GM12878 (cell line): ENCODE measurements around the gene SOX12. TPM values are rescaled to one million over a fixed set of nuclear protein-coding genes. Genes with fewer than 3 reads are reported as not detected.

Source experiments
- ATAC-seq: fragments of 200-7000 bp; cut with Tn5 transposase; 3 replicates; pipeline ENCODE4 v1.9.1; 2020; ENCODE audit warnings: mild to moderate bottlenecking, moderate library complexity
- BruUV-seq: library from RNA; stranded (reverse); fragments of 400-500 nt; replicated peaks from 2 replicates; lab custom pipeline; 2021; lab: Mats Ljungman, UMichigan
- CTCF ChIA-PET: fragments of 300-600 bp; sonication (Branson Sonifier 250); formaldehyde crosslinking; extraction: SDS; loops from one replicate; lab custom pipeline; 2021; ENCODE audit warnings: inconsistent platforms; lab: Yijun Ruan, JAX
- POLR2A ChIA-PET: fragments of 350-600 bp; formaldehyde crosslinking; extraction: SDS; loops from one replicate; lab custom pipeline; 2021; ENCODE audit warnings: inconsistent platforms; lab: Charles Lee
- RAD21 ChIA-PET: fragments of 300-600 bp; sonication (Branson Sonifier 250); formaldehyde crosslinking; loops from one replicate; lab custom pipeline; 2023; ENCODE audit warnings: antibody characterized with exemption; ENCODE audit not compliant: unreplicated experiment; lab: Charles Lee
- SMC1A ChIA-PET: fragments of 300-600 bp; sonication (Branson Sonifier 250); formaldehyde crosslinking; loops from one replicate; lab custom pipeline; 2023; ENCODE audit not compliant: unreplicated experiment, uncharacterized antibody; lab: Charles Lee
- DNase-seq: peaks from one replicate; pipeline ENCODE4 v3.0.0-alpha.2; 2011; ENCODE audit warnings: low read depth, low spot score
- FAIRE-seq: peaks from 3 replicates; lab custom pipeline; 2011; peaks lifted over from hg19 to GRCh38; lab: Jason Lieb, UNC
- H2AFZ ChIP-seq: 2 replicates; pipeline ENCODE4 v1.6.0; 2011; ENCODE audit warnings: low read depth, low read length, control low read depth; ENCODE audit not compliant: control insufficient read depth
- H3K27ac ChIP-seq: 2 replicates; pipeline ENCODE4 v1.5.1; 2011; ENCODE audit warnings: control low read depth; ENCODE audit not compliant: control insufficient read depth, insufficient read depth
- H3K27me3 ChIP-seq, 2 experiments: replicated peaks in 1 of 2; 2 replicates each; pipeline versions ENCODE4 v1.6.0 to v1.6.1; 2011; ENCODE audit warnings: low read length in 1 of 2; ENCODE audit not compliant: control insufficient read depth in 2 of 2, insufficient read depth in 2 of 2
- H3K36me3 ChIP-seq, 2 experiments: 2 replicates each; pipeline ENCODE4 v1.5.1; 2011; ENCODE audit warnings: low read length in 1 of 2; ENCODE audit not compliant: control insufficient read depth in 2 of 2, insufficient read depth in 2 of 2
- H3K4me1 ChIP-seq: 2 replicates; pipeline ENCODE4 v1.6.1; 2011; ENCODE audit warnings: mild to moderate bottlenecking, low read length, moderate library complexity, mixed read lengths; ENCODE audit not compliant: control insufficient read depth, insufficient read depth
- H3K4me2 ChIP-seq: 2 replicates; pipeline ENCODE4 v1.6.0; 2011; ENCODE audit warnings: control low read depth; ENCODE audit not compliant: control insufficient read depth, insufficient read depth
- H3K4me3 ChIP-seq: fragments of 200-600 bp; sonication (generic); 2 replicates; pipeline ENCODE4 v1.5.1; 2016
- H3K79me2 ChIP-seq: 2 replicates; pipeline ENCODE4 v1.6.0; 2011; ENCODE audit warnings: low read length; ENCODE audit not compliant: control insufficient read depth, insufficient read depth
- H3K9ac ChIP-seq: 2 replicates; pipeline ENCODE4 v1.8.0; 2011; ENCODE audit warnings: low read length, control low read depth, mixed read lengths; ENCODE audit not compliant: control insufficient read depth, insufficient read depth
- H3K9me3 ChIP-seq: replicated peaks from 3 replicates; pipeline ENCODE4 v1.5.1; 2011; ENCODE audit warnings: mild to moderate bottlenecking, low read length; ENCODE audit not compliant: control insufficient read depth, insufficient read depth
- H4K20me1 ChIP-seq: 2 replicates; pipeline ENCODE4 v1.6.0; 2011; ENCODE audit not compliant: control insufficient read depth, insufficient read depth
- CHD4 ChIP-seq: fragments of 200-600 bp; sonication (generic); IDR thresholded peaks from 2 replicates; pipeline ENCODE4 v1.6.1; 2016; ENCODE audit warnings: mild to moderate bottlenecking
- CREB1 ChIP-seq: IDR thresholded peaks from 2 replicates; pipeline ENCODE4 v1.6.1; 2012; ENCODE audit warnings: low read depth, mild to moderate bottlenecking, inconsistent platforms
- ELK1 ChIP-seq: IDR thresholded peaks from 2 replicates; pipeline ENCODE4 v1.6.1; 2012; ENCODE audit warnings: low read depth, low read length, improper control_type of control experiment
- ETV6 ChIP-seq, 2 experiments: fragments of 450-650 bp in 1 of 2; IDR thresholded peaks in 1 of 2; conservative IDR thresholded peaks in 1 of 2; 2 replicates each; pipeline ENCODE4 v1.6.1; 2014; ENCODE audit warnings: antibody characterized with exemption in 1 of 2, borderline replicate concordance in 1 of 2, low read depth in 1 of 2, mild to moderate bottlenecking in 1 of 2, moderate library complexity in 1 of 2
- GATAD2B ChIP-seq: fragments of 450-650 bp; conservative IDR thresholded peaks from 2 replicates; pipeline ENCODE4 v1.6.1; 2017; ENCODE audit warnings: low read depth, mild to moderate bottlenecking, moderate library complexity
- HDAC2 ChIP-seq: fragments of 200-600 bp; sonication (generic); IDR thresholded peaks from 2 replicates; pipeline ENCODE4 v1.6.1; 2017
- IKZF1 ChIP-seq: fragments of 450-650 bp; conservative IDR thresholded peaks from 2 replicates; pipeline ENCODE4 v1.6.1; 2017; ENCODE audit warnings: antibody characterized with exemption, mild to moderate bottlenecking
- MTA2 ChIP-seq: fragments of 450-650 bp; IDR thresholded peaks from 2 replicates; pipeline ENCODE4 v1.6.1; 2016; ENCODE audit warnings: low read depth, mild to moderate bottlenecking, moderate library complexity
- MXI1 ChIP-seq: fragments of 150-350 bp; IDR thresholded peaks from 2 replicates; pipeline ENCODE4 v1.6.1; 2011; ENCODE audit warnings: low read depth, mild to moderate bottlenecking, inconsistent platforms, low read length, improper control_type of control experiment
- NFIC ChIP-seq: IDR thresholded peaks from 2 replicates; pipeline ENCODE4 v1.6.1; 2012; ENCODE audit warnings: low read depth, mild to moderate bottlenecking, inconsistent platforms, low read length, moderate library complexity
- PAX5 ChIP-seq: IDR thresholded peaks from 2 replicates; pipeline ENCODE4 v1.6.1; 2011; ENCODE audit warnings: low read depth, low read length, borderline replicate concordance
- POLR2A ChIP-seq: IDR thresholded peaks from 2 replicates; pipeline ENCODE4 v1.6.1; 2011; ENCODE audit warnings: low read depth, mild to moderate bottlenecking, low read length
- SIN3A ChIP-seq: IDR thresholded peaks from 2 replicates; pipeline ENCODE4 v1.6.1; 2012; ENCODE audit warnings: low read depth, low read length, improper control_type of control experiment
- SPI1 ChIP-seq: IDR thresholded peaks from 2 replicates; pipeline ENCODE4 v1.6.1; 2011; ENCODE audit warnings: low read depth, mild to moderate bottlenecking, low read length, moderate library complexity, borderline replicate concordance; ENCODE audit not compliant: insufficient read depth
- TCF3 ChIP-seq: IDR thresholded peaks from 2 replicates; pipeline ENCODE4 v1.6.1; 2012; ENCODE audit warnings: low read depth, mild to moderate bottlenecking, low read length, borderline replicate concordance; ENCODE audit not compliant: insufficient read depth
- USF2 ChIP-seq: IDR thresholded peaks from 2 replicates; pipeline ENCODE4 v1.6.1; 2011; ENCODE audit warnings: low read depth, low read length, improper control_type of control experiment, borderline replicate concordance
- YY1 ChIP-seq: IDR thresholded peaks from 2 replicates; pipeline ENCODE4 v1.6.1; 2011; ENCODE audit warnings: low read depth, mild to moderate bottlenecking, low read length
- ZNF384 ChIP-seq: IDR thresholded peaks from 2 replicates; pipeline ENCODE4 v1.6.1; 2012; ENCODE audit warnings: low read depth, mild to moderate bottlenecking, low read length, improper control_type of control experiment, borderline replicate concordance
- WGBS: methylation state at CpG from one replicate; pipeline ENCODE4 v1.1.6; 2016; ENCODE audit warnings: low lambda C conversion rate; ENCODE audit not compliant: insufficient replicate concordance, insufficient coverage; ENCODE audit errors: missing lambda C conversion rate; 5-methylcytosine and 5-hydroxymethylcytosine counted together
- in situ Hi-C: fragments of 300-500 bp; cut with MboI; formaldehyde crosslinking; loops from 9 replicates; pipeline ENCODE4 v1.14.3; 2018; ENCODE audit warnings: mixed read lengths
- intact Hi-C: fragments of 100-400 bp; cut with micrococcal nuclease; formaldehyde crosslinking; loops from one replicate; pipeline ENCODE4 v1.14.2; 2022; ENCODE audit not compliant: unreplicated experiment
- polyA plus RNA-seq, 11 experiments: library from polyadenylated mRNA; depleted of rRNA in 4 of 11; unstranded in 6 of 11; stranded (reverse) in 5 of 11; fragments of >200 nt; fragmentation: Nextera tagmentation in 4 of 11; fragmentation: Illumina TruSeq in 1 of 11; extraction: Ambion mirVana in 4 of 11; extraction: Trizol in 1 of 11; gene quantifications; 1 replicate in 1 of 11; 2 replicates in 10 of 11; pipeline versions ENCODE4 v1.2.1 to v1.2.3, GENCODE V29; 2011 to 2016; ENCODE audit warnings: inconsistent platforms in 2 of 11, missing spikeins in 2 of 11, low read depth in 1 of 11
- total RNA-seq, 4 experiments: library from RNA; depleted of rRNA in 3 of 4; stranded (reverse); fragments of >200 nt in 3 of 4; fragmentation: Illumina TruSeq in 1 of 4; extraction: Trizol in 1 of 4; gene quantifications; 2 replicates each; pipeline versions ENCODE4 v1.2.1 to v1.2.3, GENCODE V29; 2013 to 2021

Gene SOX12
- total and polyA plus RNA-seq, 10 of the 15 experiments (the other 5 are each of a cell fraction or from before 2014, with no cell fraction given), result 0.50 to 17.9 (median 1.4) TPM

- Histone ChIP-seq H3K4me1 (peaks cover 15% of the 10 kb centered on the region), H3K4me2 (peak overlapping the region; percentile 73; the same call in 1 of the 2 replicates), H3K9me3 (no peaks in the 10 kb centered on the region), H3K27me3 (no peaks in the 10 kb centered on the region), H3K9ac (peak overlapping the region; percentile 73), H4K20me1 (peaks cover 4% of the 10 kb centered on the region), H3K79me2 (peaks cover 11% of the 10 kb centered on the region), H3K4me3 (peak overlapping the region; percentile 85), H3K27ac (peak overlapping the region; percentile 74), H2AFZ (peak overlapping the region; percentile 51), H3K36me3 (no peaks in the 10 kb centered on the region; a peak in 1 of 4 replicates)
- intact Hi-C loops (no loop called here), in situ Hi-C loops (no loop called here)
- BruUV-seq, result no TSS peak
- ChIA-PET SMC1A (interaction anchor here (3.3 kb wide), 1 partner anchor 27 kb away, joined by 15 read pairs; no protein-coding TSS in a partner anchor), RAD21 (interaction anchor here (1.3 to 1.5 kb wide), 2 partner anchors 24 to 28 kb away, joined by 3 to 4 read pairs; partner anchors contain the start of gene ZCCHC3), POLR2A (interaction anchor here (0.9 to 4.5 kb wide), 4 partner anchors 16 to 29 kb away, joined by 3 to 30 read pairs (median 7); partner anchors contain the start of genes NRSN2 and ZCCHC3), CTCF (no interaction called here)
- WGBS, result 1% methylated on average over 88 of the region's 103 CpGs
- peak; percentile 0; the same call in 2 of the 3 replicates for ATAC-seq
- no peak for FAIRE-seq
- no peak for DNase-seq
- TF ChIP-seq CREB1 (no peak), POLR2A (peak; percentile 60), MTA2 (no peak), PAX5 (no peak), SIN3A (0 out of 2 replicates have a peak, but pooled peaks have one; percentile 43), HDAC2 (no peak), ETV6 (conservative IDR thresholded peaks at IDR 0.05 in 1 of 2, IDR thresholded peaks at IDR 0.05 in 1 of 2; ENCODE audit: borderline replicate concordance in 1 of 2, low read depth in 1 of 2) (no peak), IKZF1 (peak; percentile 86), SPI1 (no peak), ELK1 (no peak), ZNF384 (no peak), NFIC (no peak), GATAD2B (0 out of 2 replicates have a peak, but pooled peaks have one; percentile 34), USF2 (no peak), MXI1 (peak; percentile 65; the same call in 1 of the 2 replicates), YY1 (peak; percentile 56; the same call in 1 of the 2 replicates), TCF3 (0 out of 2 replicates have a peak, but pooled peaks have one; percentile 7), CHD4 (no peak)
These were observed 715 bp downstream of the SOX12 start for GRCh38 chr20:325889-326644.
